HG03354 (cell line): ENCODE measurements around the gene MAST4.

ENCODE experiments used
- ATAC-seq: cut with Tn5 transposase; IDR thresholded peaks from one replicate; pipeline ENCODE4 v1.9.1; 2021; ENCODE audit warnings: mild to moderate bottlenecking; ENCODE audit not compliant: unreplicated experiment, poor library complexity, severe bottlenecking

The MAST4 gene

DNA sequence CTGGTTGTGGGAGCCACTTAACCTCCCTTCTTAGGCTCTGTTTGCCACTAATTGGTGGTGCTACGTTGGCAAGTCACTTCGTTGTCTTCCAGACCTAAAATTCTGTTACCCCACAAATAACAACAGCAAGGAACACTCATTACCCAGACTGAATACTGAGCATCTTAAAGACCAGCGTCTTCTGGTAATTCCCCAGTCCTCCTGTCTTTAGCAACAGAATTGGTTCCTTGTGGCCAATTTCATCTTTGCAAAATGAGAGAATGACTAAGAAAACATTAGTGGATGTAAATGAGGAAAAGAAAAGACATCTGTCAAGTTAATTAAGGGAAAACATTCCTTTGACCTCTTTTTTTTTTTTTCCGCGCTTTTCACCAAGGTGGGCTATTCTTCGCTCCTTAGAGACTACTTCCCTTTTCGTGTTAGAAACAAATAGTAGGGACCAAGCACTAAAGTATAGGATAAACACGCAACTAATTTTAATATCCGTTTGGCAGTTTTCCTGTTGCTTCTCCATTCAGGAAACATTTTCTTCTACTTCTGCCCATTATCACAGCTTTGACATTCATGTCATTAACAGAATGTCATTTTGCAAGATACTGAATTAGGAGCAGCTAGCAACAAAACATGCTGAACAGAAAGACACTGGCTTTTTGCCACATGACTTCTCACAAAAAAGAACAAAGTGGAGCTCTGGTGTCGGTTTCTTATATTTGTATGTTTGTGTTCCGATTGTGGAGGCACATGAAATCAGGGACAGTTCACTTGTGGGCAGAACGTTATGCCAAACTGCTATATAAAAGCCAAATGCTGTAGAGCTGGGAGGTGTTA is 446.2 kb downstream of the MAST4 start:
- ATAC-seq: no peak

- no peak for ATAC-seq
Measured at GRCh38 chr5:67043796-67044511, 447.8 kb downstream of the MAST4 start.

DNA sequence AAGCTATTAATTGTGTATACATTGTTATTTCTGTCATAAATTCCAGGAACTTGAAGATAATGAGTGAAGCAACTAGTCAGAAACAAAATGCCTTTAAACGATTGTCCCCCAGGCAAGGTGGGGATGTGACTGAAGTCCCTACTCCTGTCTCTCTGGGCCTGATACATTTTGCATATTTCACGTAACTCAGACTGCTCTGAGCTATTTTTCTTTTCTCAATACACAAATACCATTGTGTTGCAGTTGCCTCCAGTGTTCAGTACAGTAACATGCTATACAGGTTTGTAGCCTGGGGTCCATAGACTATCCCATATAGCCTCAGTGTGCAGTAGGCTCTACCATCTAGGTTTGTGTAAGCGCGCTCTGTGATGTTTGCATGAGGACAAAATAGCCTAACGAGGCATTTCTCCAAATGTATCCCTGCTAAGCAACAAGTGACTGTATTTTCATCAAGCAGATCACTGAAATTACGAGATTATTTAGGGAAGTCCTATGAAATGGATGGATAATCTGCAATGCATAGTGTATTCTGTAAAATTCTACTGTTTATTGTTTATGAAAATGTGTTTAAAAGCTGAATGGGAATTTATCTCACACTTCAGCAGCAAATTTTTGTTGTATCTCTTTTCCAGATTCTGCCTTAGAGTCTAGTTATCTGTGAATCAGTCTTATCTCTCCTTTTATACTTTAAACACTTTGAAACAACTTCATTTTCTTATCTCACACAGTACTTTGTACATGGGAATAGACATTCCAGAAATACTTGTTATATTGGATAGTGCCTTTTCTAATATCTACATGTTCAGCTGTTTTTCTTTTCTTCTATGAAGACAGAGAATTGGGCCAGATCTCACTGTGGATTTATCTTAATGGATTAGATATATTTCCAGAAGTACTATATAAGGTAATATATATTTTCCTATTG is 449.9 kb downstream of the MAST4 start:
- ATAC-seq: no peak

DNA sequence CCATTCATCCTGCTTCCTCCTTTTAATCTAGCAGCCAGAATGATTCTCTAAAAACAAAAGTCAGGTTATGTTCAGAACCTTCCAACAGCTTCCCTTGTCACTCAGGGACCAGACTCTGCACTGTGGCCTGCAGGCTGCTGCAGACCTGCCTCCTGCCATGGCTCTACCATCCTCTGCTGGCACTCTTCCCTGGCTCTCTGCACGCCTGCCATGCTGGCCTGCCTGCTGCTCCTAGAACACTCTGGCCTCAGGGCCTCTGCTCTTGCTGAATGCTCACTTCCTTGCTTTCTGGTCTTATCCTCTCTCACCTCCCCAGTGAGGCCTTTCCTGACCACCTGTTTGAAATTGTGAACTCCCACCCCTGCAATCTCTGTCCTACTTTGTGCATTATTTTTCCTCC is 451.0 kb downstream of the MAST4 start:
- no peak for ATAC-seq

DNA sequence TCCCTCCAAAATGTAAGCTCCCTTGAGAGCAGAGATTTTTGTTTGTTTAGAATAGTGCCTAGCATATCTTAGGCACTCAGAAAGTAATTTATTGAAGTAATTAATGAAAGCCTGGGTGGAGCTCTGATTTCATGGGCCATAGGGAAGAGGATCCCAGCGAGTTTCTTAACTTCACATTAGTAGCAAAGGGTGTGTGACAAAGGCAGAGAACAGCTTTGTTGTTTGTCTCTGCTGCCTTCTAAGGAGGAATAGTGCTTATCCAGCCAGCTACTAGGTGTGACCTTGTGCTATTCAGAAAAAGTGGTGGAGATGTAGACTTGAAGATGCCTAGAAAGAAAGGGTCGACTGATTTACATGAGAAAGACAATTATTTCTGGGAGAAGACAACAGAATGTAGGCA is 451.4 kb downstream of the MAST4 start:
- no peak for ATAC-seq

- no peak for ATAC-seq
Measured at GRCh38 chr5:67050125-67050524, 453.9 kb downstream of the MAST4 start.

DNA sequence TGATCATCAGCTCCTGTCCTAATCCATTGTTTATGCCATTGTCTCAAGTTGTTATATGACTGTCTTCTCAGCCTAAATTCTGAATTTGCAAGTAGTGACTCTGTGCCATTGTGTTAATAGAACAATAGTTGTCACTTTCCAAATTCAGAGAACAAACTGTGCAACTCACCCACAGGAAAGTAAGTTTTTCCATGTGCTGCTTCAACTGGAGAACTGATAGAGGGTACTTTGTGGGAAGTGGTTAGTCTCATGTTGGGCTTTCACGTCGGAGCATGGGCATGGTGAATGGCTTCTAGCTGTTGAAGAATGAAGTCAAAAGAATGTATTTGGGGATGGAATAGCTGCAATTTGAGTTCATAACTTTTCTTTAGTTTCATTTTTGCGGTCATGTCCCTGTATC is 454.4 kb downstream of the MAST4 start:
- no peak for ATAC-seq

DNA sequence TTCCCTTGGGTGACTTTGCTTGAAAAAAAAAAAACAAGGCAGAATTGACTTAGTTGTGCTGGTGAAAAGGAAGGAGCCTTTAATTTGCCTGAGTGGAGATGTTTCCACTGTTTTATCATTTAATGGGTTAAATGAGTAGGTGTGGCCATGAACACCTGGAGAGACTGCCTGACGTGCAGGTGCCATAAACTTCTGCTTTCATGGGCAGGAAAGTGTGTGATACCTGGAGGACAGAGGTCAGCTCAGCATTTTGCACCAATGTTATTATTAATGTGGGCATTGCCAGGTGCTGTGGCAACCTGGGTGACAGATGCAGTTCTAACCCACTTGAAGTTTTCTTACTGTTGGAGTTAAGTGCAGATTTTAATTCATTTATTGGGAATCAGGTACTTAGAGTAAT is 455.0 kb downstream of the MAST4 start:
- ATAC-seq: no peak

GRCh38 chr5:67052034-67052433 is 455.8 kb downstream of the MAST4 start:
- no peak for ATAC-seq

DNA sequence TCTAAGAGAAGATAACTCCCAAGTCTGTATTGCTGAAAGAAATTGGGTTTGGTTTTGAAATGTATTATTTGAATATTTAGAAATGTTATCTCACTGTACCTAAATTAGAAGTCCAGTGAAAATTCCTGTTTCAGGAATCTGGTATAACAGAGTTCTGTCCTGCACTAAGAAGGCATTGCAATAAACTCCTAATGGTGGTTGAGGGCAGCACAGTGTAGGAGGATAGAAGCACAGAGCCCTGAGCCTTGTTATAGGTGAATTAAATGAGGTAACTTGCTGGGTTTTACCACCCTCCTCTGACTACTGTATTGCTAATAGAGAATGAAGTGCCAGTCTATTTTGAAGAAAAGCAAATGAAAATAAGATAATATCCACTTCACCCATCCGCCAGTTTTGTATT is 457.0 kb downstream of the MAST4 start:
- ATAC-seq: no peak

DNA sequence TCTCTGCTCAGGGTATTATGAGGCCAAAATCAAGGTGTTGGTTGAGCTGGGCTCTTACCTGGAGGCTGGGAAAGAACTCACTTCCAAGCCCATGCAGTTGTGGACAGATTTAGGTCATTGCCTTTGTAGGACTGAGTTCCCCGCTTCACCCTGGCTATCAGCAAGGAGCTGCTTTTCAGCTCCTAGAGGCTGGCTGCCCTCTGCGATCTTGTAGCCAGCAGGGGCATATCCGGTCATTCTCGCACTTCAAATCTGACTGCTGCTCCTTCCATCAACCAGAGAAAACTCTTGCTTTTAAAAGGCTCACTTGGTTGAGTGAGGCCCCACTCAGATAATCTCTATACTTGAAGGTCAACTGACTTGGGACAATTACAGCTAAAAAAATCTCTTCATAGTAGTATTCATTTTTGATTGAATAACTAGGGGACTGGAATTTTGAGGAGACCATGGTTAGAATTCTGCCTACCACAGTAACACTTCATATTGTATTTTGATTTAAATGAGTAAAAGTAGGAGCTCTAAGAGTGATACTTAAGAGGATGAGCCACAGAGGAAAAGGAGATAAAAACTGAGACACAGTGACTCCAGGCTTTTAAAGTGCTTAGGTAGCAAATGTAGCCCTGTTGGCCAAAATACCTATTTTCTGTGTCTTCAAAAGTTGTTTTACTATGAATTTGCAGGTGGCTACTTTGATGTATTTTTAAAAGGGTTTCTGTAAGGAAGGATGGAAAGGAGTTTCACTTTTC is 463.0 kb downstream of the MAST4 start:
- ATAC-seq: no peak

DNA sequence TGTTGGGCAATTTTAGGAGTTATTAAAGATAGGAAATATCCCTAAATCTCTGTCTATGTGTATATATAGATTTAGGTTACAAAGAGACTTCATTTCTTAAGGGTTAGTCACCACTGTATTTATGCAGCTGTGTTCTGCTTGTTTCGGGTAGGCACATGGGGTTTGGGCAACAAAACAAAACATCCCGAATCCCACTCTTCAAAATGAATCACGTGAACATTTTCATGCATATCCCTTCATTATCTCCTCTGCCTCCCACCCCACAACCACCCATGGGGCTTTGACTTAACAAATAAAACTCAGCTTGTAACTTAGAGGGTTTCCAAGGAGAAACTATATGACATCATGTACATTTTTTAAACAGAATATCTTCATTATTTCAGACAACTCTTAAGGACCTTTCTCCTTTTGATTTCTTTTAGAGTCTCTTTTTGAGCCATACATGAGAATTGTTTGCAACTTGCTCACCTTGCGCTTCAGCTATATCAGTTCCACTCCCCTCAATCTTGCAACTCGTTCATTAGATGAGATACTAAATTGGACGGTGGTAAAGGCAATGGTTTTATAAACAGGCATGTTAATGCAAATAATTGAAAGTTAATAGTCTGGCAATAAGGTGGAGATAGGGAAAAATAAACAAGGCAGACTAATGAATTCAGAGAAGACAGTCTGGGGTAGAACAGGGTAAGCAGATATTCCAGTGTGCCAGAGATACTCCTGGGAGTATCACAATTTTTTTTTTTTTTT is 463.7 kb downstream of the MAST4 start:
- no peak for ATAC-seq

DNA sequence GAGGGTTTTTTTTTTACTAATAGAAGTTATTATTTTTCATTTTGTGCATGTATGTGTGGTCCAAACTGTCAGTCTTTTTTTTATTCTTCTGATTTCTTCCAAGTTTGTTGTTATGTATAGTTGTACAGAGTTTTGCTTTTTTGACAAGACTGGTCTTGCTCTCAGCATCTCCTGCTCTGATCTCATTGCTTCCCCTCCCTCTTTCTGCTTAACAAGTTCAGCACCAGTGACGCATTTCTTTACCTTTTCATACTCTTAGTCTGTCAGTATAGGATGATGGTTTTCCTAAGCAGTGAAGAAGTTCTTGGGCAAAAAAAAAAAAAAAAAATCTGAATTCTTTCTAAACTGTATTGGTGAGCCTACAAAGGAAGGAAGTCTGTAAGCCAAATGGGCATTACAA is 465.3 kb downstream of the MAST4 start:
- no peak for ATAC-seq

DNA sequence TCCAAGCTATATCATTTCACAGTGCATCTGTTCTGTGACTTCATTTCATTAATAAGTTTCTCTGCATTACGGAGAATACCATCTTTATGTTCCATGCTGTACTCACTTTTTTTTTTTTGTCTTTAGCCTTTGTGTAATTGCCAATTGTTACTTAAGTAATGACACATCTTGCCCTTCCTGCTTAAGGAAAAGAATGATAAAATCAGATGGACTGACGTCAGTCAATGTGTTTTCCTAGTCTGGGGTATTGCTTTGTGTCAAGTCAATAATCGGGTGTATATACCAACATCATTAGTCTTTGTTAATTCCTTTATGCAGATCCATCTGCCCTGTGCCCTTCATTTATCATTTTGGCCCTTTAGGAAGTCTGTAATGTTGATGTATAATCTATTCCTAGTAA is 466.9 kb downstream of the MAST4 start:
- ATAC-seq: no peak

GRCh38 chr5:67063791-67064190 is 467.6 kb downstream of the MAST4 start:
- no peak for ATAC-seq

DNA sequence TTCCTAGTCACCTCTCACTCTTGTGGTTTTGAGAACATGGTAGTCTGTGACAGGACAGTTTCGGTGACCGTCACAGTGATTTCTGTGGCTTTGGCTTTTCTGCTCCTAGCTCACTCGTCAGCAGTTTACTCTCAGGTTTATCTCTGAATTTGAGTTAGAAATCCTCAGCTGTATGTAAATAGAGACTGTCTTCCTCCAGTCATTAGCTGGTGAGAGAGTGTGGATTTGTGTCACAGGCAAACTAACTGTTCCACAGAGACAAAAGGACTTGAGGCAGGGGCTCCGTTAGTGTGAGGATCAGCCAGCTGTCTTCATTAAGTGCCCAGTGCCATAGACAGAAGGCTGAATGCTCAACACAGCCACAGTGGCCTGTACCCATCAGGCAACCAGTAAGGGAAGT is 469.0 kb downstream of the MAST4 start:
- ATAC-seq: no peak

- no peak for ATAC-seq
Measured at GRCh38 chr5:67065696-67066095, 469.5 kb downstream of the MAST4 start.

DNA sequence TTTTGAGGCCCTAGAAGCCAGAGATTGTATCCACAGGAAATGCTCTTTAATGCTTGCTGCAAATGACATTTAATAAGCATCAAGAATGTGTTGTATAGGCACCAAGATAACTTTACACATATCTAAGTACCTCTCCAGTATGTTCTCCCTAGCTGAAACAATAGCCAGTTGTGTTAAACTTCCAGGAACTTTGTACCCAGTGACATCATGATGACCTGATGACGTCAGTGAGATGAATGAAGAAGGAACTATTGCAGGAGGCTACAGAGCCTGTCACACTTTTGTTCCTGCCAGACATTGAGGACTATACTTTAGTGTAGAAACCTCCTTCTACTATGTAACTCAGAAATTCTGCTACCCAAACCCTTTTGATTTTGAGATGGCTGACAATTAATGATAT is 470.6 kb downstream of the MAST4 start:
- no peak for ATAC-seq

- ATAC-seq: no peak
Measured at GRCh38 chr5:67073045-67073680, 477.0 kb downstream of the MAST4 start.
